B cell (primary cell): ENCODE data around the gene PTPN14. TPM values are rescaled to one million over a fixed set of nuclear protein-coding genes. Genes with fewer than 3 reads are reported as not detected.

Experiments used
- ATAC-seq: fragments of 200-7000 bp; cut with Tn5 transposase; one replicate; pipeline ENCODE4 v1.10.0; 2021; ENCODE audit warnings: low read depth, mild to moderate bottlenecking, moderate number of reproducible peaks, moderate library complexity
- CTCF ChIA-PET: fragments of 350-600 bp; sonication (Branson Sonifier 250); formaldehyde crosslinking; loops from one replicate; lab custom pipeline; 2021; ENCODE audit warnings: antibody characterized with exemption, inconsistent platforms; lab: Charles Lee
- POLR2A ChIA-PET: fragments of 350-600 bp; sonication (Branson Sonifier 250); formaldehyde crosslinking; loops from one replicate; lab custom pipeline; 2021; ENCODE audit warnings: antibody characterized with exemption; lab: Charles Lee
- DNase-seq: peaks from one replicate; pipeline ENCODE4 v3.0.0; 2013
- H2AFZ ChIP-seq: 2 replicates; pipeline ENCODE4 v1.6.1; 2012; ENCODE audit warnings: mild to moderate bottlenecking, low read depth, low read length; ENCODE audit not compliant: insufficient read depth, poor library complexity, severe bottlenecking
- H3K27ac ChIP-seq, 2 donors: 1 replicate in 1 of 2; 2 replicates in 1 of 2; pipeline ENCODE4 v1.5.1; 2012 to 2013; ENCODE audit warnings: low read length in 2 of 2, mild to moderate bottlenecking in 2 of 2, moderate library complexity in 1 of 2
- H3K27me3 ChIP-seq, 4 experiments: fragments of 200-600 bp in 1 of 4; sonication (generic) in 1 of 4; replicated peaks in 1 of 4; 1 replicate in 2 of 4; 2 replicates in 2 of 4; pipeline versions ENCODE4 v1.6.1 to v1.7.0; 2013 to 2016; ENCODE audit warnings: low read length in 3 of 4, mild to moderate bottlenecking in 2 of 4, mixed read lengths in 1 of 4, moderate library complexity in 1 of 4; ENCODE audit not compliant: insufficient read depth in 4 of 4, control insufficient read depth in 3 of 4; ENCODE audit errors: control extremely low read depth in 1 of 4
- H3K36me3 ChIP-seq, 2 experiments: replicated peaks in 1 of 2; 1 replicate in 1 of 2; 2 replicates in 1 of 2; pipeline versions ENCODE4 v1.6.1 to v1.7.1; 2013; ENCODE audit warnings: low read length in 1 of 2; ENCODE audit not compliant: insufficient read depth in 2 of 2, control insufficient read depth in 1 of 2; ENCODE audit errors: control extremely low read depth in 1 of 2, extremely low read depth in 1 of 2
- H3K4me1 ChIP-seq, 2 donors: fragments of 200-600 bp in 1 of 2; sonication (generic) in 1 of 2; 1 replicate in 1 of 2; 2 replicates in 1 of 2; pipeline versions ENCODE4 v1.5.1 to v1.6.1; 2013 to 2017; ENCODE audit warnings: low read length in 2 of 2; ENCODE audit not compliant: control insufficient read depth in 2 of 2, insufficient read depth in 2 of 2
- H3K4me2 ChIP-seq: replicated peaks from 2 replicates; pipeline ENCODE3; 2012; ENCODE audit warnings: mild to moderate bottlenecking, low read depth, low read length; ENCODE audit not compliant: poor library complexity, severe bottlenecking
- H3K4me3 ChIP-seq, 5 experiments: fragments of 200-600 bp in 1 of 5; sonication (generic) in 1 of 5; 1 replicate in 3 of 5; 2 replicates in 2 of 5; pipeline versions ENCODE4 v1.5.1 to v1.7.0; 2011 to 2016; ENCODE audit warnings: low read length in 4 of 5, mild to moderate bottlenecking in 4 of 5, low read depth in 2 of 5, control low read depth in 1 of 5, moderate library complexity in 1 of 5; ENCODE audit not compliant: insufficient read depth in 1 of 5; ENCODE audit errors: control extremely low read depth in 1 of 5, extremely low read depth in 1 of 5
- H3K79me2 ChIP-seq: fragments of 200-600 bp; sonication (generic); one replicate; pipeline ENCODE4 v1.6.0; 2016; ENCODE audit warnings: low read length; ENCODE audit not compliant: control insufficient read depth, insufficient read depth
- H3K9ac ChIP-seq: fragments of 200-600 bp; sonication (generic); 2 replicates; pipeline ENCODE4 v1.6.1; 2017; ENCODE audit warnings: mild to moderate bottlenecking, low read length, moderate library complexity
- H3K9me3 ChIP-seq, 3 donors: one replicate each; pipeline versions ENCODE4 v1.6.1 to v1.7.1; 2013; ENCODE audit warnings: low read length in 2 of 3; ENCODE audit not compliant: control insufficient read depth in 2 of 3, insufficient read depth in 1 of 3; ENCODE audit errors: control extremely low read depth in 1 of 3
- H4K20me1 ChIP-seq: 2 replicates; pipeline ENCODE4 v1.6.0; 2012; ENCODE audit warnings: mild to moderate bottlenecking, low read length; ENCODE audit not compliant: insufficient read depth, control insufficient read depth, poor library complexity, severe bottlenecking
- H3K27ac Mint-ChIP-seq: one replicate; pipeline ENCODE4 v1.8.0; 2021; ENCODE audit warnings: mixed read lengths
- H3K27me3 Mint-ChIP-seq: one replicate; pipeline ENCODE4 v1.8.0; 2021; ENCODE audit warnings: mixed read lengths
- H3K4me1 Mint-ChIP-seq: one replicate; pipeline ENCODE4 v1.8.0; 2021; ENCODE audit warnings: mixed read lengths
- H3K4me3 Mint-ChIP-seq: one replicate; pipeline ENCODE4 v1.8.0; 2021; ENCODE audit warnings: mixed read lengths
- H3K9me3 Mint-ChIP-seq: one replicate; pipeline ENCODE4 v1.8.0; 2022; ENCODE audit warnings: mixed read lengths; ENCODE audit not compliant: insufficient read depth
- CTCF ChIP-seq: fragments of 200-600 bp; IDR thresholded peaks from one replicate; pipeline ENCODE4 v1.8.0; 2022; ENCODE audit warnings: antibody characterized with exemption, mild to moderate bottlenecking
- EZH2 ChIP-seq: IDR thresholded peaks from 2 replicates; pipeline ENCODE4 v1.6.1; 2012; ENCODE audit warnings: borderline replicate concordance, low read depth, mild to moderate bottlenecking, moderate library complexity, low read length; ENCODE audit not compliant: insufficient read depth, poor library complexity, severe bottlenecking
- WGBS: methylation state at CpG from one replicate; pipeline ENCODE4 v1.1.5; 2013; ENCODE audit warnings: missing lambda C conversion rate; ENCODE audit not compliant: insufficient coverage; 5-methylcytosine and 5-hydroxymethylcytosine counted together
- intact Hi-C: fragments of 100-400 bp; cut with micrococcal nuclease; formaldehyde crosslinking; loops from one replicate; pipeline ENCODE4 v1.10.0; 2022
- polyA plus RNA-seq: library from polyadenylated mRNA; depleted of rRNA; stranded (reverse); fragments of >200 nt; gene quantifications from 2 replicates; pipeline ENCODE4 v1.2.3, GENCODE V29; 2012
- total RNA-seq, 2 donors: library from RNA; stranded (reverse); fragments of 120-200 nt in 1 of 2; gene quantifications; 1 replicate in 1 of 2; 2 replicates in 1 of 2; pipeline versions ENCODE4 v1.2.3 to v1.2.4, GENCODE V29; 2013 to 2022

PTPN14 gene
- total and polyA plus RNA-seq, 2 donors (not counting 1 experiment from before 2014, with no cell fraction given), result under 0.01 TPM; not detected in 1

GRCh38 chr1:214582289-214582891 is 31.0 kb upstream of the PTPN14 start:
- Histone ChIP-seq H3K4me2 (no peak overlapping the region), H3K9me3 (peaks cover 0 to 8% (median 0%) of the 10 kb centered on the region in 3 donors), H3K36me3 (no peaks in the 10 kb centered on the region), H3K27me3 (no peaks in the 10 kb centered on the region), H3K9ac (no peak overlapping the region), H3K79me2 (no peaks in the 10 kb centered on the region), H3K4me1 (peaks cover 0 to 4% of the 10 kb centered on the region in 2 donors), H3K4me3 (no peak overlapping the region), H3K27ac (no peak overlapping the region), H4K20me1 (no peaks in the 10 kb centered on the region), H2AFZ (no peak overlapping the region)
- CTCF ChIA-PET, result interaction anchor here (0.9 kb wide), 1 partner anchor 245 kb away, joined by 3 read pairs; no protein-coding TSS in a partner anchor
- Mint-ChIP-seq H3K27ac (no peak overlapping the region), H3K4me1 (peaks cover 3% of the 10 kb centered on the region), H3K9me3 (peaks cover 2% of the 10 kb centered on the region), H3K27me3 (peaks cover 15% of the 10 kb centered on the region), H3K4me3 (no peak overlapping the region)
- 85% methylated on average over 4 of the region's 7 CpGs for WGBS
- DNase-seq, result no peak
- intact Hi-C loops, result no loop called here
- ATAC-seq, result no peak
- no peak for TF ChIP-seq CTCF
- TF ChIP-seq EZH2, result no peak
- POLR2A ChIA-PET, result no interaction called here

- Histone ChIP-seq H3K27ac (no peak overlapping the region), H3K4me1 (peaks cover 0 to 4% of the 10 kb centered on the region in 2 donors), H3K4me2 (no peak overlapping the region), H3K9me3 (peaks cover 0 to 14% (median 2%) of the 10 kb centered on the region in 3 donors), H4K20me1 (no peaks in the 10 kb centered on the region), H3K27me3 (no peaks in the 10 kb centered on the region), H2AFZ (no peak overlapping the region), H3K4me3 (no peak overlapping the region), H3K9ac (no peak overlapping the region), H3K36me3 (no peaks in the 10 kb centered on the region), H3K79me2 (no peaks in the 10 kb centered on the region)
- peaks cover 2% of the 10 kb centered on the region for H3K9me3 Mint-ChIP-seq
- H3K4me1 Mint-ChIP-seq, result peaks cover 3% of the 10 kb centered on the region
- DNase-seq (no peak), ATAC-seq (no peak)
- ChIA-PET POLR2A (no interaction called here), CTCF (no interaction called here)
- no peak overlapping the region for H3K4me3 Mint-ChIP-seq
- no peak overlapping the region for H3K27ac Mint-ChIP-seq
- WGBS, result 22% methylated on average over 1 of the region's 2 CpGs
- TF ChIP-seq EZH2, result no peak
- no peak for TF ChIP-seq CTCF
- intact Hi-C loops, result loop anchor here (2.0 kb wide), 1 partner anchor 35 kb away; no protein-coding TSS in a partner anchor
- peaks cover 12% of the 10 kb centered on the region for H3K27me3 Mint-ChIP-seq
Measured at GRCh38 chr1:214581785-214582184, 30.4 kb upstream of the PTPN14 start.
